Upper lobe of left lung (tissue), 6 donors: ENCODE data around the gene CNRIP1. TPM values are rescaled to one million over a fixed set of nuclear protein-coding genes. Genes with fewer than 3 reads are reported as not detected.

Experiments used
- ATAC-seq, 2 donors: fragments of 200-7000 bp; cut with Tn5 transposase; one replicate each; pipeline ENCODE4 v1.9.1; 2022; ENCODE audit warnings: mild to moderate bottlenecking in 2 of 2, moderate library complexity in 2 of 2; ENCODE audit not compliant: low FRiP score in 2 of 2
- DNase-seq, 2 donors: peaks; one replicate each; pipeline ENCODE4 v3.0.0-alpha.2; 2019 to 2020
- H3K27ac ChIP-seq, 4 donors: fragments of 200-600 bp; sonication (generic); one replicate each; pipeline ENCODE4 v1.5.1; 2016 to 2019
- H3K27me3 ChIP-seq, 4 donors: fragments of 200-600 bp; sonication (generic); one replicate each; pipeline ENCODE4 v1.5.1; 2017 to 2019
- H3K36me3 ChIP-seq, 4 donors: fragments of 200-600 bp; sonication (generic); one replicate each; pipeline ENCODE4 v1.5.1; 2016 to 2019
- H3K4me1 ChIP-seq, 4 donors: fragments of 200-600 bp; sonication (generic); one replicate each; pipeline ENCODE4 v1.5.1; 2018 to 2019
- H3K4me3 ChIP-seq, 4 donors: fragments of 200-600 bp; sonication (generic); one replicate each; pipeline ENCODE4 v1.5.1; 2017 to 2019; ENCODE audit warnings: mild to moderate bottlenecking in 2 of 4, moderate library complexity in 1 of 4
- H3K9me3 ChIP-seq, 4 donors: fragments of 200-600 bp; sonication (generic); one replicate each; pipeline ENCODE4 v1.5.1; 2018 to 2019
- CTCF ChIP-seq, 6 experiments: fragments of 450-650 bp in 4 of 6; fragments of 200-600 bp in 2 of 6; sonication (generic) in 2 of 6; IDR thresholded peaks; one replicate each; pipeline ENCODE4 v1.5.1; 2016 to 2019; ENCODE audit warnings: antibody characterized with exemption in 6 of 6
- EP300 ChIP-seq, 4 donors: sonication (generic); formaldehyde crosslinking; IDR thresholded peaks; one replicate each; pipeline ENCODE4 v1.5.1; 2017; ENCODE audit warnings: antibody characterized with exemption in 4 of 4, control low read depth in 2 of 4
- POLR2A ChIP-seq, 4 donors: fragments of 450-650 bp; IDR thresholded peaks; one replicate each; pipeline ENCODE4 v1.5.1; 2016 to 2017; ENCODE audit warnings: antibody characterized with exemption in 4 of 4, mild to moderate bottlenecking in 2 of 4
- POLR2AphosphoS5 ChIP-seq, 2 donors: sonication (generic); formaldehyde crosslinking; IDR thresholded peaks; one replicate each; pipeline ENCODE4 v1.5.1; 2017; ENCODE audit warnings: antibody characterized with exemption in 2 of 2
- WGBS, 2 donors: methylation state at CpG; one replicate each; pipeline ENCODE4 v1.1.5; 2017 to 2018; 5-methylcytosine and 5-hydroxymethylcytosine counted together
- total RNA-seq, 6 donors: library from RNA; depleted of rRNA in 4 of 6; stranded (reverse); fragments of >200 nt in 4 of 6; gene quantifications; one replicate each; pipeline versions ENCODE4 v1.1.0 to v1.2.1, GENCODE V29; 2016 to 2021
- donor health status: DM: no; HTN: no; CAD: no; lungs with moderate emphysema.
- donor health status: DM: no; HTN: yes; CAD: no; lungs with severe emphysema.

The CNRIP1 gene
- total RNA-seq = 10 to 100 TPM in 4 of 6 donors, 1 to 10 TPM in 2; 6.3 to 26.4 (median 10.8) TPM

DNA sequence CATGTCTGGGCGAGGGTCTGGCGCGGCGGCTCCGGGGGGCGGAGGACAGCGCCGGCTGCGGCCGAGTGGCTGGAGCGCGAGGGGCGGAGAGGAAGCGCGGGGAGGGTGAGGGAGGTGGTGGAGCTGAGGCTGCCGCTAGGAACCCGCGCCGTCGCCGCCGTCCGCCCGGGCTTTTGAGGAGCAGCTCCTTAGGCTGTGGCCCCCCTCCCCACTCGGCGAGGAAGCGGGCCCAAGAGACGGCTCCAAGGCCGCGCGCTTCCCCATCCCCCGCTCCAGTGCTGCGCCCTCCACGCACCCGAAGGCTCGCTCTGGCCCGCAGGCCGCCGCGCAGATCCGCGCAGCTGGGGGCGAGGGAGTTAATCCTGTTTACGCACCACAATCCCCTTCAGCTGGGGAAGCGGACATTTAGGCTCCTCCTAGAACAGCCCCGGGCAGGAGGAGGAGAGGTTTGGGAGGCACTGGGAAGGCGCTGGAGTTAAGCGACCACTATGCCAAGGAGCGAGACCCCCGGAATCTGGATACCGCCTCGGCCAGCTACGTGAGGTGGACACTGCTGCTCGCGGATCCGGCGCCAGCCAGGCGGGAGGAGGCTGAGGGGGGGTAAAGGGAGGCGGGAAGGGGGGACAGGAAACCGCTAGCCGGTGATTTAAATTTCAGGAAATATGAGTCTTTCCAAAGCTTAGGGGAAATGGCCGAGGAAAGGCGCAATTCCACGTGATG is at the start of gene CNRIP1:
CNRIP1 (minus strand) TSS at position 552 of the 720 bp plus-strand sequence; CDS start at position 3, 549 bp downstream.
- peaks cover 9 to 19% (median 18%) of the 10 kb centered on the region in 4 donors for H3K4me1 ChIP-seq
- TF ChIP-seq POLR2AphosphoS5 (IDR thresholded peaks at IDR 0.05) (peak; percentile 39 to 63), CTCF (IDR thresholded peaks at IDR 0.05) (peak in 1 of 6 experiments; percentile 18), POLR2A (IDR thresholded peaks at IDR 0.05) (peak in 3 of 4 donors; percentile 14 to 62 (median 36)), EP300 (IDR thresholded peaks at IDR 0.05) (no peak)
- H3K27ac ChIP-seq = peak within 1 kb of the TSS; percentile 88 to 97 (median 92)
- DNase-seq (peak; percentile 27 to 91), ATAC-seq (peak; percentile 76 to 92)
- peaks cover 0 to 2% (median 0%) of the 10 kb centered on the region in 4 donors for H3K27me3 ChIP-seq
- 0 to 1% methylated on average over 12 to 38 of the region's 64 CpGs for WGBS, 2 donors
- peaks cover 0 to 11% (median 0%) of the 10 kb centered on the region in 4 donors for H3K36me3 ChIP-seq
- peak within 1 kb of the TSS; percentile 55 to 79 (median 68) for H3K4me3 ChIP-seq
- H3K9me3 ChIP-seq = no peaks in the 10 kb centered on the region

DNA sequence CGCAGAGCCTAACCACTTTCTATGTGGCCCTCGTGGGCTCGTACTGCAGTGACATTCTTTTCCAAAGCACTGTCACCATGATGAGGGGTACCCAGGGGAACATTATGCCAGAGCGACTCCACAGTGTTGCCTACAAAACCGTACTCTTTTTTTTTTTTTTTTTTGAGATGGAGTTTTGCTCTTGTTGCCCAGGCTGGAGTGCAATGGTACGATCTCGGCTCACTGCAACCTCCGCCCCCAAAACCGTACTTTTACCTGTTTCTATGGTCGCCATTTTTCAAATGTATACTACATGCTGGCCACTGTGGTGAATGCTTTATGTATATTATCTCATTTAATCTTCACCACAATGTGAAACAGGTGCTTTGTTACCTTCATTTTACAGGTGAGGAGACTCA is 49.6 kb upstream of the CNRIP1 start:
- Histone ChIP-seq H3K4me3 (no peak overlapping the region), H3K27ac (peak overlapping the region in 3 of 4 donors; percentile 18 to 83 (median 40)), H3K36me3 (no peaks in the 10 kb centered on the region), H3K9me3 (no peaks in the 10 kb centered on the region), H3K27me3 (no peaks in the 10 kb centered on the region), H3K4me1 (peaks cover 0 to 10% (median 0%) of the 10 kb centered on the region in 4 donors)
- DNase-seq (no peak), ATAC-seq (no peak)
- no peak for TF ChIP-seq POLR2AphosphoS5 (IDR thresholded peaks at IDR 0.05)
- TF ChIP-seq EP300 (IDR thresholded peaks at IDR 0.05) = no peak
- TF ChIP-seq POLR2A (IDR thresholded peaks at IDR 0.05) = no peak
- no peak for TF ChIP-seq CTCF (IDR thresholded peaks at IDR 0.05)
- 80 to 85% methylated on average over 10 of the region's 10 CpGs for WGBS, 2 donors

DNA sequence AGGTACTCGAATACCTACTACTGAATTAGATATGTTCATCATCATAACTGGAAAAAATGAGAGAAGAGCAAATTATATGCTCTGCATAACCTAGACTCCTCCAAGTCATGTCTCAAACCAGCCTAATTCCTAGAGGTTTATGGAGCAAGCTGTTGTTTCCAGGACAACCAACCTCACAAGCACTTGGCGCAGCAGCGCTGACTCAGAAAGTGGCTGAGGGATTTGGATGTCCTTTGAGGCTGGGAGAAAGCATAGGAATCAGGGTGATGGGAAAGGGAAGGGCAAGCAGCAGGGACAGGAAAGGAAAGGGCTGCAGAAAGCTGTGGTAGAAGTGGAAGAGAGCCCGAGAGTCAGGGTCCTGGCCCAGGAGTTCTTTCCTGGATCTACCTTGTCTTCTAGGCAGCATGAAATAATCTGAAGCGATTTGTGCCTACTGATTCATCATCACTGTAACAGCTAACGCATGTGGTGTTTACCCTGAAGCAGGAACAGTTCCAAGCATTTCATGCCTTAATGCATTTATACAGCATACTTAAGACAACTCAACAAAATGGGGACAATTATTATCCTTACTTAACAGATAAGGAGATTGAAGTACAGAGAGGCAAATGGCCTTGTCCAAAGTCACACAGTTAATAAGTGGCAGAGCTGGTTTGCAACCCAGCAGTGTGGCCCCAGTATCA is 49.0 kb upstream of the CNRIP1 start:
- ATAC-seq = peak in 1 of 2 donors; percentile 36
- H3K9me3 ChIP-seq = no peaks in the 10 kb centered on the region
- H3K27ac ChIP-seq = peak overlapping the region in 3 of 4 donors; percentile 18 to 83 (median 40)
- H3K4me1 ChIP-seq = peaks cover 0 to 10% (median 0%) of the 10 kb centered on the region in 4 donors
- H3K27me3 ChIP-seq = no peaks in the 10 kb centered on the region
- TF ChIP-seq CTCF (IDR thresholded peaks at IDR 0.05) (no peak), POLR2AphosphoS5 (IDR thresholded peaks at IDR 0.05) (no peak), EP300 (IDR thresholded peaks at IDR 0.05) (no peak), POLR2A (IDR thresholded peaks at IDR 0.05) (no peak)
- DNase-seq = no peak
- H3K4me3 ChIP-seq = no peak overlapping the region
- 63 to 71% methylated on average over 6 of the region's 6 CpGs for WGBS, 2 donors
- no peaks in the 10 kb centered on the region for H3K36me3 ChIP-seq

DNA sequence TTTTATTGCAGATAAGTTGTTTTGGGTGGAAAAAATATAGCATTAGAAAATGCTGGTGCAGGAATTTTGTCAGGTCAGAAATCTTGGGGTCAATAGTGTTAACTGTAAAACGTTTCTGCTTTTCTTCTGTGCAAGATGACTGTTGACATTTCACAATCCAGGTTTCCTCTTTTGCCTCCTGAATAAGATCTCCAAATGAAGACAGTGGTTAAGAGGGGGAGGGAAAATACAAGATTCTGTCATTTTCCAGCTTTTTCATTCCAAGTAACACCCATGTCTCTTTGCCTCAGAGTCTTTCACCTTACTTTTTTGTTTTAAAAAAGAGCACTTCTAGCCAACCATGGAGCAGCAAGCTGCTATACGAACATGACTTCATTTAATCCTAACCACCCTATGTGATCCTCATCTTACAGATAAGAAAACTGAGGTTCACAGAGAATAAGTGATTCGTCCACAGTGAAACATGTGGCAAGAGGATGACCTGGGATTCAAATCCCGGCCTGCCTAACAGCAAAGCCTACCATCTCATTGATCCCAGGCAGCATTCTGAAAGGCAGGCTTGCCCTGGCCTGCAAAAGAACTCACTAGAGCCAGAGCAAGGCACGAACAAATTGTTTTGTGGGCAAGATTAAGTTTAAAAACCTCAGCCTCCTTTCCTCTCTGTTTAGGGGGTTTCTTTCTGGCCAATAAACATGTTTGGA is 48.4 kb upstream of the CNRIP1 start:
- Histone ChIP-seq H3K9me3 (no peaks in the 10 kb centered on the region), H3K27me3 (no peaks in the 10 kb centered on the region), H3K27ac (peak overlapping the region; percentile 18 to 83 (median 44)), H3K36me3 (no peaks in the 10 kb centered on the region), H3K4me1 (peaks cover 0 to 10% (median 0%) of the 10 kb centered on the region in 4 donors), H3K4me3 (peak overlapping the region in 1 of 4 donors; percentile 46)
- ATAC-seq (peak in 1 of 2 donors; percentile 49), DNase-seq (no peak)
- TF ChIP-seq POLR2AphosphoS5 (IDR thresholded peaks at IDR 0.05) = no peak
- no peak for TF ChIP-seq CTCF (IDR thresholded peaks at IDR 0.05)
- no peak for TF ChIP-seq EP300 (IDR thresholded peaks at IDR 0.05)
- no peak for TF ChIP-seq POLR2A (IDR thresholded peaks at IDR 0.05)
- WGBS, 2 donors = 53 to 55% methylated on average over 5 of the region's 5 CpGs
